T-helper 17 cell (primary cell): ENCODE results near the gene SCYL2. TPM values are rescaled to one million over a fixed set of nuclear protein-coding genes. Genes with fewer than 3 reads are reported as not detected.

Source experiments
- ATAC-seq: fragments of 150-1000 bp; cut with Tn5 transposase; 2 replicates; pipeline ENCODE4 v1.10.0; 2021; ENCODE audit warnings: mild to moderate bottlenecking, moderate library complexity
- DNase-seq, 3 donors: peaks; one replicate each; pipeline versions ENCODE4 v3.0.0 to v3.0.0-alpha.2; 2020 to 2021
- H3K9me3 ChIP-seq: one replicate; pipeline ENCODE4 v1.7.0; 2013; ENCODE audit warnings: low read length, mild to moderate bottlenecking; ENCODE audit not compliant: control insufficient read depth, poor library complexity, severe bottlenecking
- H3K27ac Mint-ChIP-seq: one replicate; pipeline ENCODE4 v1.8.0; 2022; ENCODE audit warnings: mild to moderate bottlenecking, moderate library complexity, mixed read lengths
- H3K27me3 Mint-ChIP-seq: one replicate; pipeline ENCODE4 v1.8.0; 2022; ENCODE audit warnings: mixed read lengths
- H3K36me3 Mint-ChIP-seq: one replicate; pipeline ENCODE4 v1.8.0; 2022; ENCODE audit warnings: low read depth, mixed read lengths
- H3K4me1 Mint-ChIP-seq: one replicate; pipeline ENCODE4 v1.8.0; 2022; ENCODE audit warnings: mild to moderate bottlenecking, mixed read lengths
- H3K4me3 Mint-ChIP-seq: one replicate; pipeline ENCODE4 v1.8.0; 2022; ENCODE audit warnings: mild to moderate bottlenecking, moderate library complexity, mixed read lengths
- total RNA-seq, 4 donors: library from RNA in 2 of 4; stranded (reverse) in 2 of 4; gene quantifications; one replicate each; pipeline ENCODE4 v1.2.3 and lab custom pipeline; 2022 to 2026

SCYL2 gene
- total RNA-seq, 2 donors from 2014 or later: 30.2 to 40.9 TPM

DNA sequence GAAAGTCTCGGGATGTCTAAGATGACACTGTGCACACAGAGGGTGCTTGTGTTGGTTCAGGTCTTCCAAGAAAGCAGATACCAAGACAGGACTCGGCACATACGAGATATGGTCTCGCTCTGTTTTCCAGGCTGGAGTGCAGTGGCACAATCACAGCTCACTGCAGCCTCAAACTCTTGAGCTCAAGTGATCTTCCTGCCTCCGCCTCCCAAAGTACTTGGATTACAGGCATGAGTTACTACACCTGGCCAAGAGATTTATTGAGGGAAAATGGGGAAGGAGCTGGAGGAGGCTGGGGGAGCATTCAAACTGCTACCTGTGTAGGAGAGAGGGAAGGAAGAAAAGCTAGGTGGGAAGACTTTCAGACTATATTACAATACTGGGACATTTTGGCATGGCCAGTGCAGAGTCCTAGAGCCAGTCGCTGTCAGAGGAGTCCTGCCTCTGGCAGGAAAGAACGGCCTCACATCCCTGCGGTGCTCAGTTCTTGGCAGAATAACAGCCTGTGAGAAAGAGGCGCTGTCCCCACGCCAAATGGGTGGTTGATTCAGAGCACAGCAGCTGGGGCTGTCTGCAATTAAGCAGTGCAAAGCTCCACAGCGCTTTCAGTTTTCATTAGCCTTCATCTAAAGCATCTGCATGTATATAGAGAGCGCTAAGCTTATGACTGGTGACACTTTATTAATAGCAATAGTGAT is 108.2 kb downstream of the SCYL2 start:
- H3K27me3 Mint-ChIP-seq: peaks cover 33% of the 10 kb centered on the region
- DNase-seq (no peak), ATAC-seq (no peak)
- no peaks in the 10 kb centered on the region for H3K9me3 ChIP-seq
- no peaks in the 10 kb centered on the region for H3K4me1 Mint-ChIP-seq
- peaks cover 2% of the 10 kb centered on the region for H3K36me3 Mint-ChIP-seq
- H3K27ac Mint-ChIP-seq: no peak overlapping the region
- no peak overlapping the region for H3K4me3 Mint-ChIP-seq

DNA sequence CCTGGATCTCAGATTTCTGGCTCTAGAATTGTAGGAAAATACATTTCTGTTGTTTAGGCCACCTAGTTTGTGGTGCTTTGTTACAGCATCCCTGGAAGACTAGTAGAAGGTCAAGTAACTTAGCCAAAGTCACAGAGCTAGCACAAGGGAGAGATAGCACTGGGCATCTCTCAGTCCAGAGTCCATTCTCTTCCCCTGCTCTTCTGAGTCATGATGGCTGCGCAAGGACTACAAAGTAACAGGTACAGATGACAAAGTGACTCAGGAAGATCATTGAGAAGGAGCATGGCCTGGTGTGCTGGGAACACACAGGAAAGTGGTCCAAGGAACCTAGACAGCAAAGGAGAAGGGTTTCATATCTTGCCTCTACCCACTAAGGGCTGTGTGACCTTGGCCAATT is 109.2 kb downstream of the SCYL2 start:
- peaks cover 36% of the 10 kb centered on the region for H3K27me3 Mint-ChIP-seq
- no peak for DNase-seq
- H3K36me3 Mint-ChIP-seq: peaks cover 2% of the 10 kb centered on the region
- no peak overlapping the region for H3K27ac Mint-ChIP-seq
- peaks cover under 1% of the 10 kb centered on the region for H3K4me1 Mint-ChIP-seq
- no peak for ATAC-seq
- H3K9me3 ChIP-seq: no peaks in the 10 kb centered on the region
- no peak overlapping the region for H3K4me3 Mint-ChIP-seq

- no peaks in the 10 kb centered on the region for H3K9me3 ChIP-seq
- no peaks in the 10 kb centered on the region for H3K36me3 Mint-ChIP-seq
- H3K4me3 Mint-ChIP-seq: no peak overlapping the region
- no peak for ATAC-seq
- DNase-seq: no peak
- peaks cover 3% of the 10 kb centered on the region for H3K4me1 Mint-ChIP-seq
- no peak overlapping the region for H3K27ac Mint-ChIP-seq
- peaks cover 17% of the 10 kb centered on the region for H3K27me3 Mint-ChIP-seq
Observed at GRCh38 chr12:100381379-100381778, 114.4 kb downstream of the SCYL2 start.

DNA sequence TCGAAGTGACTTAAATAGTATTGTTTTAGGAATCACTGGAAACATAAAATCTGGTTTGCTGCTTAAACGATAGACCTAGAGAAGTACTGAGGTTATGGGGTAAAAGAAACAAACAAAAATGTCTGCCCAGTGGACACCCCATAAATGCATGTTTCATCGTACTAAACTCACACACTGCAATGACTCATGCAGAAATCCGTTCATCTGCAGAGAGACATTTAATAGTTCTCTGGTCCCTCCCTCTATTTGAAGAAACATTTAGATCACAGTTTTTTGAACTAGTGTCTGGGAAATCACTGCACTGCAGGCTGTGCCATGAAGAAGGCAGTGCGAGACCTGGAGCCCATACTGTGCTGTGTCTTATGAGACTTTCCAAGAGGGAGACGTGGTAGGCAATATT is 115.4 kb downstream of the SCYL2 start:
- H3K9me3 ChIP-seq: no peaks in the 10 kb centered on the region
- no peak for DNase-seq
- Mint-ChIP-seq H3K27ac (no peak overlapping the region), H3K4me1 (peaks cover 3% of the 10 kb centered on the region), H3K36me3 (no peaks in the 10 kb centered on the region), H3K27me3 (peaks cover 10% of the 10 kb centered on the region), H3K4me3 (no peak overlapping the region)
- ATAC-seq: no peak

DNA sequence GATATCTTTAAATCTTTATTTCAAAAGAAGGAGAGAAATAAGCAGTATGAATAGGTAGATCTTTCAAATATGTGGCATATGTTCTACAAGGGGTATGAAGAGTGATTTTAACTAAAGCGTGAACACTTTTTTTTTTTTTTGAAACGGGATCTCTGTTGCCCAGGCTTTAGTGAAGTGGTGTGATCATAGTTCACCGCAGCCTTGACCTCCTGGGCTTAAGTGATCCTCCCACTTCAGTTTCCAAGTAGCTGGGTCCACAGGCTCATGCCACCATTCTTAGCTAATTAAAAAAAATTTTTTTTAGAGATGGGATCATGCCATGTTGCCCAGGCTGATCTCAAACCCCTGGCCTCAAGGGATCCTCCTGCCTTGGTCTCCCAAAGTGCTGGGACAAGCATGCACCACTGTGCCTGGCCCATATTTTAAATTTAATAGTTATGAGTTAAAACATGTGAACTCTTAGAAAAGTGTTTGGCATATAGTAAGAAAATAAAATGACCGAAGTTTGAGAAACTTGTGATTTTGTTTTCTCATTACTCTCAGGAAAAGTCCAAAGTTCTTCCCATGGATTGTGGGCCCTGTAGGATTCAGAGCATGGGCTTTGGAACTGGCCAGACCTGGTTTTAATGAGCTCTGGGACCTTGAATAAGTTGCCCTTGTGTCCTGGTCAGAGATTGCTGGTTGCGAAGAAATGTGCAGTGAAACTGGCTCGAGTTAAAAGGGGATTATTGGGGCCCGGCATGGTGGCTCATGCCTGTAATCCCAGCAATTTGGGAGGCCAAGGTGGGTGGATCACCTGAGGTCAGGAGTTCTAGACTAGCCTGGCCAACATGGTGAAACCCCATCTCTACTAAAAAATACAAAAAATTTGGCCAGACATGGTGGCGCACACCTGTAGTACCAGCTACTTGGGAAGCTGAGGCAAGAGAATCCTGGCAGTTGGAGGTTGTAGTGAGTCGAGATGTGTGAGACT is 116.9 kb downstream of the SCYL2 start:
- H3K9me3 ChIP-seq: no peaks in the 10 kb centered on the region
- peaks cover 3% of the 10 kb centered on the region for H3K4me1 Mint-ChIP-seq
- no peak for DNase-seq
- H3K27me3 Mint-ChIP-seq: peaks cover 4% of the 10 kb centered on the region
- no peaks in the 10 kb centered on the region for H3K36me3 Mint-ChIP-seq
- no peak overlapping the region for H3K4me3 Mint-ChIP-seq
- ATAC-seq: no peak
- H3K27ac Mint-ChIP-seq: no peak overlapping the region

DNA sequence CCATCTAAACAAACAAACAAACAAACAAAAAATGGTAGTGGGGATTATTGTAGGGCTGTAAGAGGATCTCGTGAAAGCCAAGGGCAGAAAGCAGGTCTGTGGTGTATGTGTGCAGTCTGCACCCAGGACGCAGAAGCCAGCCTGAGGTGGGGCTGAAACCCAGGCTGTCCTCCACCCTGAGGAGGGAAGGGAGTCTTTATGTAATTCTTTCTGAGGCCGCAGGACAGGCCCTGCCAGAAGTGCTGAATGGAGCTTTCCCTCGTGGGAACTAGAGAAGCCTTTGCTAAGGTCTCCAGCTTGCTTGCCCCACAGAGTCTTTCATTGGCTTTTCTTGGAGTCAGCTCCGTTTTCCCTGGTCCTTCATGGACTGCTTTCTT is 117.6 kb downstream of the SCYL2 start:
- Mint-ChIP-seq H3K4me3 (no peak overlapping the region), H3K27ac (no peak overlapping the region), H3K27me3 (peaks cover 4% of the 10 kb centered on the region), H3K4me1 (peaks cover 3% of the 10 kb centered on the region), H3K36me3 (no peaks in the 10 kb centered on the region)
- H3K9me3 ChIP-seq: no peaks in the 10 kb centered on the region
- DNase-seq (no peak), ATAC-seq (no peak)

- no peak for DNase-seq
- ATAC-seq: no peak
- no peaks in the 10 kb centered on the region for H3K9me3 ChIP-seq
- no peaks in the 10 kb centered on the region for H3K36me3 Mint-ChIP-seq
- no peak overlapping the region for H3K27ac Mint-ChIP-seq
- H3K27me3 Mint-ChIP-seq: peaks cover 6% of the 10 kb centered on the region
- no peaks in the 10 kb centered on the region for H3K4me1 Mint-ChIP-seq
- no peak overlapping the region for H3K4me3 Mint-ChIP-seq
Observed at GRCh38 chr12:100388382-100388781, 121.4 kb downstream of the SCYL2 start.

Other genes starting within 250 kb of the SCYL2 start
- 10 to 100 TPM; 22.6 to 30.9 TPM for gene BLTP3B, start 124.3 kb upstream of the SCYL2 start, total RNA-seq
- gene ACTR6, start 66.4 kb upstream of the SCYL2 start, total RNA-seq: 10 to 100 TPM; 23.4 to 24.9 TPM
- not detected for gene DEPDC4, start 98 bp upstream of the SCYL2 start, total RNA-seq
- gene SLC17A8, start 89.9 kb downstream of the SCYL2 start, total RNA-seq: not detected
- not detected for gene NR1H4, start 206.7 kb downstream of the SCYL2 start, total RNA-seq